SK-N-SH (cell line): Measurements from ENCODE around the gene UNC13D.

ENCODE experiments used
- CTCF ChIP-seq: fragments of 200-600 bp; sonication (generic); IDR thresholded peaks from 2 replicates; pipeline ENCODE4 v1.6.1; 2017; ENCODE audit warnings: antibody characterized with exemption, mild to moderate bottlenecking, moderate library complexity
- EP300 ChIP-seq, 2 experiments: IDR thresholded peaks; 2 replicates each; pipeline versions ENCODE4 v1.4.0 to v1.6.1; 2012; ENCODE audit warnings: borderline replicate concordance in 1 of 2, low read depth in 1 of 2, low read length in 1 of 2
- EZH2phosphoT487 ChIP-seq: fragments of 200-600 bp; sonication (generic); IDR thresholded peaks from 2 replicates; pipeline ENCODE4 v1.6.1; 2017; ENCODE audit warnings: low read depth, mixed run types, mild to moderate bottlenecking, antibody characterized with exemption, moderate library complexity, borderline replicate concordance
- FOXM1 ChIP-seq: IDR thresholded peaks from 2 replicates; pipeline ENCODE4 v1.4.0; 2012; ENCODE audit warnings: low read depth, mild to moderate bottlenecking
- PBX3 ChIP-seq: IDR thresholded peaks from 2 replicates; pipeline ENCODE4; 2012
- POLR2AphosphoS5 ChIP-seq: IDR thresholded peaks from 2 replicates; pipeline ENCODE4 v1.6.1; 2012; ENCODE audit warnings: low read depth, low read length
- RAD21 ChIP-seq: IDR thresholded peaks from 2 replicates; pipeline ENCODE4 v1.6.1; 2012; ENCODE audit warnings: mild to moderate bottlenecking, low read length
- SIN3A ChIP-seq: IDR thresholded peaks from 2 replicates; pipeline ENCODE4 v1.6.1; 2012; ENCODE audit warnings: low read depth, mild to moderate bottlenecking, low read length, moderate library complexity, borderline replicate concordance
- TCF12 ChIP-seq: IDR thresholded peaks from 2 replicates; pipeline ENCODE4 v1.4.0; 2012
- USF2 ChIP-seq: fragments of 150-350 bp; IDR thresholded peaks from 2 replicates; pipeline ENCODE4 v1.6.1; 2017; ENCODE audit warnings: antibody characterized with exemption, low read length, low read depth, borderline replicate concordance
- ZBTB33 ChIP-seq: IDR thresholded peaks from 2 replicates; pipeline ENCODE4 v1.4.0; 2012; ENCODE audit warnings: low read depth, borderline replicate concordance

GRCh38 chr17:75783069-75783783 is 61.0 kb downstream of the UNC13D start:
- TF ChIP-seq CTCF (peak; percentile 98), EP300 (IDR thresholded peaks at IDR 0.05; ENCODE audit: borderline replicate concordance in 1 of 2, low read depth in 1 of 2, low read length in 1 of 2) (no peak), POLR2AphosphoS5 (no peak), FOXM1 (no peak), ZBTB33 (no peak), EZH2phosphoT487 (no peak), TCF12 (no peak), PBX3 (no peak), SIN3A (no peak), USF2 (no peak), RAD21 (peak; percentile 20; the same call in 1 of the 2 replicates)
